Measurements from ENCODE around the gene CLIC4.

DNA sequence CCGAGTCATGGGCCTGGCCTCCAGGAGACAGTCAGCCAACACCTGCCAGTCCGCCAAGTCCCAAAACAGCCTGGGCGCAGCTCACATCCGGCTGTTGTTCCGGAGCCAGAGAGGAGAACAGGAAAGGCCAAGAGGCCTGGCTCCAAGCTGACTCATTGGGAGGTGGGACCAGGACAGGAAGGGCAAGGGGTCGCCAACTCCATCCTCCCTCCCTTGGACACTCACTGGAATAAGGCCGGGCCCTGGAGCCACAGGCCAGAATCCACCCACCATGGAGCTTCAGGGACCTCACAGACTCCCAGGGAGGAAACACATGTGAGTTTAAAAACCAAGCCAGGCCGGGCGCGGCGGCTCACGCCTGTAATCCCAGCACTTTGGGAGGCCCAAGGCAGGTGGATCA, 25.1 kb upstream of the CLIC4 start:
- TF ChIP-seq EZH2 (IDR thresholded peaks at IDR 0.05; ENCODE audit: low read depth, unreplicated experiment): no peak
- TF ChIP-seq, protein P1, sequence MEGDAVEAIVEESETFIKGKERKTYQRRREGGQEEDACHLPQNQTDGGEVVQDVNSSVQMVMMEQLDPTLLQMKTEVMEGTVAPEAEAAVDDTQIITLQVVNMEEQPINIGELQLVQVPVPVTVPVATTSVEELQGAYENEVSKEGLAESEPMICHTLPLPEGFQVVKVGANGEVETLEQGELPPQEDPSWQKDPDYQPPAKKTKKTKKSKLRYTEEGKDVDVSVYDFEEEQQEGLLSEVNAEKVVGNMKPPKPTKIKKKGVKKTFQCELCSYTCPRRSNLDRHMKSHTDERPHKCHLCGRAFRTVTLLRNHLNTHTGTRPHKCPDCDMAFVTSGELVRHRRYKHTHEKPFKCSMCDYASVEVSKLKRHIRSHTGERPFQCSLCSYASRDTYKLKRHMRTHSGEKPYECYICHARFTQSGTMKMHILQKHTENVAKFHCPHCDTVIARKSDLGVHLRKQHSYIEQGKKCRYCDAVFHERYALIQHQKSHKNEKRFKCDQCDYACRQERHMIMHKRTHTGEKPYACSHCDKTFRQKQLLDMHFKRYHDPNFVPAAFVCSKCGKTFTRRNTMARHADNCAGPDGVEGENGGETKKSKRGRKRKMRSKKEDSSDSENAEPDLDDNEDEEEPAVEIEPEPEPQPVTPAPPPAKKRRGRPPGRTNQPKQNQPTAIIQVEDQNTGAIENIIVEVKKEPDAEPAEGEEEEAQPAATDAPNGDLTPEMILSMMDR (conservative IDR thresholded peaks at IDR 0.05; ENCODE audit: low read depth in 2 of 2): no peak
- no peak for TF ChIP-seq CREB1 (CRISPR knock-in tag; IDR thresholded peaks at IDR 0.05; ENCODE audit: low read depth)
- TF ChIP-seq, protein P2, sequence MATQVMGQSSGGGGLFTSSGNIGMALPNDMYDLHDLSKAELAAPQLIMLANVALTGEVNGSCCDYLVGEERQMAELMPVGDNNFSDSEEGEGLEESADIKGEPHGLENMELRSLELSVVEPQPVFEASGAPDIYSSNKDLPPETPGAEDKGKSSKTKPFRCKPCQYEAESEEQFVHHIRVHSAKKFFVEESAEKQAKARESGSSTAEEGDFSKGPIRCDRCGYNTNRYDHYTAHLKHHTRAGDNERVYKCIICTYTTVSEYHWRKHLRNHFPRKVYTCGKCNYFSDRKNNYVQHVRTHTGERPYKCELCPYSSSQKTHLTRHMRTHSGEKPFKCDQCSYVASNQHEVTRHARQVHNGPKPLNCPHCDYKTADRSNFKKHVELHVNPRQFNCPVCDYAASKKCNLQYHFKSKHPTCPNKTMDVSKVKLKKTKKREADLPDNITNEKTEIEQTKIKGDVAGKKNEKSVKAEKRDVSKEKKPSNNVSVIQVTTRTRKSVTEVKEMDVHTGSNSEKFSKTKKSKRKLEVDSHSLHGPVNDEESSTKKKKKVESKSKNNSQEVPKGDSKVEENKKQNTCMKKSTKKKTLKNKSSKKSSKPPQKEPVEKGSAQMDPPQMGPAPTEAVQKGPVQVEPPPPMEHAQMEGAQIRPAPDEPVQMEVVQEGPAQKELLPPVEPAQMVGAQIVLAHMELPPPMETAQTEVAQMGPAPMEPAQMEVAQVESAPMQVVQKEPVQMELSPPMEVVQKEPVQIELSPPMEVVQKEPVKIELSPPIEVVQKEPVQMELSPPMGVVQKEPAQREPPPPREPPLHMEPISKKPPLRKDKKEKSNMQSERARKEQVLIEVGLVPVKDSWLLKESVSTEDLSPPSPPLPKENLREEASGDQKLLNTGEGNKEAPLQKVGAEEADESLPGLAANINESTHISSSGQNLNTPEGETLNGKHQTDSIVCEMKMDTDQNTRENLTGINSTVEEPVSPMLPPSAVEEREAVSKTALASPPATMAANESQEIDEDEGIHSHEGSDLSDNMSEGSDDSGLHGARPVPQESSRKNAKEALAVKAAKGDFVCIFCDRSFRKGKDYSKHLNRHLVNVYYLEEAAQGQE (IDR thresholded peaks at IDR 0.05; ENCODE audit: unreplicated experiment): no peak
- no peak for TF ChIP-seq POLR2AphosphoS5 (IDR thresholded peaks at IDR 0.05; ENCODE audit: low read depth)
- TF ChIP-seq EZH2phosphoT487 (IDR thresholded peaks at IDR 0.05; ENCODE audit: unreplicated experiment): no peak
- TF ChIP-seq NANOG (IDR thresholded peaks at IDR 0.05; ENCODE audit: borderline replicate concordance): no peak
- TF ChIP-seq, protein P3, sequence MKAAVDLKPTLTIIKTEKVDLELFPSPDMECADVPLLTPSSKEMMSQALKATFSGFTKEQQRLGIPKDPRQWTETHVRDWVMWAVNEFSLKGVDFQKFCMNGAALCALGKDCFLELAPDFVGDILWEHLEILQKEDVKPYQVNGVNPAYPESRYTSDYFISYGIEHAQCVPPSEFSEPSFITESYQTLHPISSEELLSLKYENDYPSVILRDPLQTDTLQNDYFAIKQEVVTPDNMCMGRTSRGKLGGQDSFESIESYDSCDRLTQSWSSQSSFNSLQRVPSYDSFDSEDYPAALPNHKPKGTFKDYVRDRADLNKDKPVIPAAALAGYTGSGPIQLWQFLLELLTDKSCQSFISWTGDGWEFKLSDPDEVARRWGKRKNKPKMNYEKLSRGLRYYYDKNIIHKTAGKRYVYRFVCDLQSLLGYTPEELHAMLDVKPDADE (IDR thresholded peaks at IDR 0.05): no peak
- no peak for TF ChIP-seq ZNF114 (CRISPR knock-in tag; IDR thresholded peaks at IDR 0.05)
- no peak for TF ChIP-seq JUNB (IDR thresholded peaks at IDR 0.05; ENCODE audit: unreplicated experiment)
- TF ChIP-seq, protein P4, sequence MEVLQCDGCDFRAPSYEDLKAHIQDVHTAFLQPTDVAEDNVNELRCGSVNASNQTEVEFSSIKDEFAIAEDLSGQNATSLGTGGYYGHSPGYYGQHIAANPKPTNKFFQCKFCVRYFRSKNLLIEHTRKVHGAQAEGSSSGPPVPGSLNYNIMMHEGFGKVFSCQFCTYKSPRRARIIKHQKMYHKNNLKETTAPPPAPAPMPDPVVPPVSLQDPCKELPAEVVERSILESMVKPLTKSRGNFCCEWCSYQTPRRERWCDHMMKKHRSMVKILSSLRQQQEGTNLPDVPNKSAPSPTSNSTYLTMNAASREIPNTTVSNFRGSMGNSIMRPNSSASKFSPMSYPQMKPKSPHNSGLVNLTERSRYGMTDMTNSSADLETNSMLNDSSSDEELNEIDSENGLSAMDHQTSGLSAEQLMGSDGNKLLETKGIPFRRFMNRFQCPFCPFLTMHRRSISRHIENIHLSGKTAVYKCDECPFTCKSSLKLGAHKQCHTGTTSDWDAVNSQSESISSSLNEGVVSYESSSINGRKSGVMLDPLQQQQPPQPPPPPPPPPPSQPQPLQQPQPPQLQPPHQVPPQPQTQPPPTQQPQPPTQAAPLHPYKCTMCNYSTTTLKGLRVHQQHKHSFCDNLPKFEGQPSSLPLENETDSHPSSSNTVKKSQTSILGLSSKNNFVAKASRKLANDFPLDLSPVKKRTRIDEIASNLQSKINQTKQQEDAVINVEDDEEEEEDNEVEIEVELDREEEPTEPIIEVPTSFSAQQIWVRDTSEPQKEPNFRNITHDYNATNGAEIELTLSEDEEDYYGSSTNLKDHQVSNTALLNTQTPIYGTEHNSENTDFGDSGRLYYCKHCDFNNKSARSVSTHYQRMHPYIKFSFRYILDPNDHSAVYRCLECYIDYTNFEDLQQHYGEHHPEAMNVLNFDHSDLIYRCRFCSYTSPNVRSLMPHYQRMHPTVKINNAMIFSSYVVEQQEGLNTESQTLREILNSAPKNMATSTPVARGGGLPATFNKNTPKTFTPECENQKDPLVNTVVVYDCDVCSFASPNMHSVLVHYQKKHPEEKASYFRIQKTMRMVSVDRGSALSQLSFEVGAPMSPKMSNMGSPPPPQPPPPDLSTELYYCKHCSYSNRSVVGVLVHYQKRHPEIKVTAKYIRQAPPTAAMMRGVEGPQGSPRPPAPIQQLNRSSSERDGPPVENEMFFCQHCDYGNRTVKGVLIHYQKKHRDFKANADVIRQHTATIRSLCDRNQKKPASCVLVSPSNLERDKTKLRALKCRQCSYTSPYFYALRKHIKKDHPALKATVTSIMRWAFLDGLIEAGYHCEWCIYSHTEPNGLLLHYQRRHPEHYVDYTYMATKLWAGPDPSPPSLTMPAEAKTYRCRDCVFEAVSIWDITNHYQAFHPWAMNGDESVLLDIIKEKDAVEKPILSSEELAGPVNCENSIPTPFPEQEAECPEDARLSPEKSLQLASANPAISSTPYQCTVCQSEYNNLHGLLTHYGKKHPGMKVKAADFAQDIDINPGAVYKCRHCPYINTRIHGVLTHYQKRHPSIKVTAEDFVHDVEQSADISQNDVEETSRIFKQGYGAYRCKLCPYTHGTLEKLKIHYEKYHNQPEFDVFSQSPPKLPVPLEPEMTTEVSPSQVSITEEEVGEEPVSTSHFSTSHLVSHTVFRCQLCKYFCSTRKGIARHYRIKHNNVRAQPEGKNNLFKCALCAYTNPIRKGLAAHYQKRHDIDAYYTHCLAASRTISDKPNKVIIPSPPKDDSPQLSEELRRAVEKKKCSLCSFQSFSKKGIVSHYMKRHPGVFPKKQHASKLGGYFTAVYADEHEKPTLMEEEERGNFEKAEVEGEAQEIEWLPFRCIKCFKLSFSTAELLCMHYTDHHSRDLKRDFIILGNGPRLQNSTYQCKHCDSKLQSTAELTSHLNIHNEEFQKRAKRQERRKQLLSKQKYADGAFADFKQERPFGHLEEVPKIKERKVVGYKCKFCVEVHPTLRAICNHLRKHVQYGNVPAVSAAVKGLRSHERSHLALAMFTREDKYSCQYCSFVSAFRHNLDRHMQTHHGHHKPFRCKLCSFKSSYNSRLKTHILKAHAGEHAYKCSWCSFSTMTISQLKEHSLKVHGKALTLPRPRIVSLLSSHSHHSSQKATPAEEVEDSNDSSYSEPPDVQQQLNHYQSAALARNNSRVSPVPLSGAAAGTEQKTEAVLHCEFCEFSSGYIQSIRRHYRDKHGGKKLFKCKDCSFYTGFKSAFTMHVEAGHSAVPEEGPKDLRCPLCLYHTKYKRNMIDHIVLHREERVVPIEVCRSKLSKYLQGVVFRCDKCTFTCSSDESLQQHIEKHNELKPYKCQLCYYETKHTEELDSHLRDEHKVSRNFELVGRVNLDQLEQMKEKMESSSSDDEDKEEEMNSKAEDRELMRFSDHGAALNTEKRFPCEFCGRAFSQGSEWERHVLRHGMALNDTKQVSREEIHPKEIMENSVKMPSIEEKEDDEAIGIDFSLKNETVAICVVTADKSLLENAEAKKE (CRISPR knock-in tag; IDR thresholded peaks at IDR 0.05): no peak
- TF ChIP-seq ZNF331 (CRISPR knock-in tag; IDR thresholded peaks at IDR 0.05; ENCODE audit: low read depth): no peak

Measured in GM23338 (cell line).